ENCODE measurements around the gene PTCH2.
"Not testable (repeated sequence)": the region's sequence is repeated elsewhere in the genome, so short reads cannot be mapped to it uniquely, and the experiment has no call there.

PTCH2 gene

DNA sequence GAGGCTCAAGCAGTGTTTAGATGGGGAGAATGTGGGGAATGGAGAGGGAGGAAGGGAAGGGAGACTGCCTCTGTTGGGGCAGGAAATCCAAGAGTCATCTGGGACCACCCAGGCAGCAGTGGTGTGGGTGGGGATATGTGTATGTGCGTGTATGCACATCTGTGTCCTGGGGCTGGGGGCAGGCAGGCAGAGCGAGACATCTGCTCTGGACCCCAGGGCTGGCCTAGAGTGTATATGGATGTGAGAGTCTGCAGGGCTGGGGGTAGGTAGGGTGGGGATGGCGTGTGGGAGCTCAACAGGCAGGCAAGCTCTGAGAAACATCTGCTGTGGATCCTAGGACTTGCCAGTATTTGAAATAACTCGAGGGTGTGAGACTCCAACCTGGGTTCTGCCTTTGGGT is 3.5 kb downstream of the PTCH2 start:
- peak; percentile 47 for DNase-seq

GRCh38 chr1:44838294-44838693 is 4.8 kb downstream of the PTCH2 start:
- not testable (repeated sequence) for DNase-seq

- DNase-seq, result peak; percentile 83
Observed at GRCh38 chr1:44835738-44836675, 7.0 kb downstream of the PTCH2 start.

DNA sequence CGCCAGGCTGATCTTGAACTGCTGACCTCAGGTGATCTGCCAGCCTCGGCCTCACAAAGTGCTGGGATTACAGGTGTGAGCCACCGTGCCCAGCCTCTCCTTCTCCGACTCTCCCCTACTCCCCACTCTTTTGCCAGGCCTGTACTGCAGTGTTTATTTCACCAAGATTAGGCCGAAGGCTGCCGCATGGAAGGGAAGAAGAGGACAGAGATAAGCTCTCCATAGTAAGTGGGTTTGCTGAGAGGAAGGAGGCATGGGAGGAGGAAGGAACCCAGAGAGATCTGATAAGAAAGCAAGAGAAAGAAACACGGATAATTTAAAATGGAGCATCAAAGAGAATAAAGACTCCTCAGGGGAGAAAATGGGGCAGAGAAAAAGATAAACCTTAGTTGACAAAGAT is 8.7 kb downstream of the PTCH2 start:
- no peak for DNase-seq

- no peak for DNase-seq
Observed at GRCh38 chr1:44832056-44832705, 10.9 kb downstream of the PTCH2 start.

GRCh38 chr1:44831516-44831915 is 11.5 kb downstream of the PTCH2 start:
- peak; percentile 25 for DNase-seq

- no peak for DNase-seq
Observed at GRCh38 chr1:44830900-44831304, 12.2 kb downstream of the PTCH2 start.

- no peak for DNase-seq
Observed at GRCh38 chr1:44829506-44830384, 13.3 kb downstream of the PTCH2 start.

- no peak for DNase-seq
Observed at GRCh38 chr1:44828841-44829440, 14.1 kb downstream of the PTCH2 start.

GRCh38 chr1:44828003-44828651 is 14.9 kb downstream of the PTCH2 start:
- no peak for DNase-seq

- no peak for DNase-seq
Observed at GRCh38 chr1:44827197-44828002, 15.7 kb downstream of the PTCH2 start.

GRCh38 chr1:44826375-44827196 is 16.5 kb downstream of the PTCH2 start:
- no peak for DNase-seq

- DNase-seq, result not testable (repeated sequence)
Observed at GRCh38 chr1:44824392-44824791, 18.7 kb downstream of the PTCH2 start.

GRCh38 chr1:44822981-44823451 is 20.0 kb downstream of the PTCH2 start:
- DNase-seq, result no peak

DNA sequence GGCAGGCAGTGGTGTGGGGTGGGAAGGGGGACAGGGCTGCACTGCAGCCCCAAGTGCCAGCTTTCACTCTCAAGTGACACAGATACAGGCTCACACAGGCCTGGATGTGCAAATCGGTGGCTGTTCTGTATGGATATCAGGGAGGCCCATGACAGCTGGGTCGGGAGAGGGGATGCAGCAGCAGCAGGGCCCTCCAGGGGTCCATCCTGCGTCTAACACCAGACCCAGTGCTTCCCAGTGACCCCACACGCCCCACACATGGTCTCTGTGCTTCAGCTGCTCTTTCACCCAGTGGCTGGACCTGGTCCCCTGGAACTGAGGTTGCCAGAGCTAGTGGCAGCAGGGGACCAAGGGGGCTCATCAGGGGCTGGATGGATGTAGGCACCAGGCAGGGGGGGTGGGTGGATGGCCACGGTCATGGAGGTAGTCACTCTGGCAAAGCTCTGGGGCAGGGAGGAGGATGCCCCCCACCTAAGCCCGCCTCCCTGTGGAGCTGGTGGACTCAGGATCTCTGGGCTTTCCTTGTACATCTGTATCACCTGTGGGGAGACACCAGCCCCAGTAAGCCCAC is 20.8 kb downstream of the PTCH2 start:
- DNase-seq, result no peak

DNA sequence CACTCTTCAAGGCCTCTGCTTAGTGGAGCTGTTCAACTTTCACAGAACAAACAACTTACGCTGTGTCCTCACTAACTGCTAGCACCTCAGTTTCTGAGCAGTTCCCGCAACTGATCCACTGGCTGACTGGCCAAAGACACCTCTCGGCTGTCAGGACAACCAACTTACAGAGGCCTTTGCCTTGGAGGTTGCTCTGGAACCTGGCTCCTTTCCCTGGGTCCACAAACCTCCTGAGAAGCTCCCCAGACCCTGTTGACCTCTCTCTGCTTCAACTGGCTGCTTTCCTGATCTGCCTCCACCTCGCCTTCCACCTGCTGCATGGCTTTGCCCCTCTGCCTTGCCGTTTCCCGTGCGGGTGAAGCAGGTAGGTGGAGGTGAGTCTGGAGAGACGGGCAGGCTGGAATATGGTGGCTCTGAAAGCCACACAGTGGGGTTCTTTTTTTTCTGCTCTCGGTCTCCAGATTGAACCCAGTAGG is 21.8 kb downstream of the PTCH2 start:
- no peak for DNase-seq

DNA sequence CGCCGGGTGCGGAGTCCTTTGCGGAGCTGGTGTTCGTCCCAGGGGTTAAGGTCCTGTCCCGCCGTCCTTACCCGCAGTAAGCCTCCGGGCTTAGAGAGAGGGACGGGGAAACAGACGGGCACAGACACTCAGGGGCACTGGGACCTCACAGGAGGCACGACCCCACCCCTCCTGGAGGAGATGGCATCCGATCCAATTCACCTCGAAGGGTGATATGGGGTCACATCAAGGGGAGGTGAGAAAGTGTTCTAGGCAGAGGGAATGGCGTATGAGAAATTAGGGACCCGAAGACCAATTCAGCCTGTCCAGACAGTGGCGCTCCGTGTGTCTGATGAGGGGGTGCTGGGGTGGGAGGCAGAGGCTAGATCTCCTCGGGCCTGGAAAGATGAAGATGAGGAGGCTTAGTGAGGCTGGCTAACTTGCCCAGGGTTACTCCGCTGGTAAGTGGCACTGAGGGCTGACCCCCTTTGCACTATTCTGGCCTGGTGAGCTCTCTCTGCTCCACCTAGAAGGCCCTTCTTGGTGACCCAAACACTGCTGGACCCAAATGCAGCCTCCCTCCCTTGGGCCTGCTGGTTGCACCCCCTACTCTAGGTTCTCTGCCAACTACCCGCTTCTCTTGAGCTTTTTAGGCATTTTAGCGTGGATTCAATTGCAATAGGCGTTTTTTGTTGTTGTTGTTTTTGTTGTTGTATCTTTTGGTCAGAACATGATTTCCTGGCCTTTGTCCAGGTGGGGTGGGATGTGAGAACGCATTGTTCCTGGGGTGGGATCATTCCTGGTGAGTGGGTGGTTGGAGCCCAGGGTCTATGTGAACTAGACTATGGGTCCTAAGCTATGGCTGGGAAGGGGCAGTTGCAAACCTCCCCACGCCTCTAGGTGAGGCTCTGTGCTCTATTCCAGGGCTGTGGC is 22.5 kb downstream of the PTCH2 start:
- no peak for DNase-seq

DNA sequence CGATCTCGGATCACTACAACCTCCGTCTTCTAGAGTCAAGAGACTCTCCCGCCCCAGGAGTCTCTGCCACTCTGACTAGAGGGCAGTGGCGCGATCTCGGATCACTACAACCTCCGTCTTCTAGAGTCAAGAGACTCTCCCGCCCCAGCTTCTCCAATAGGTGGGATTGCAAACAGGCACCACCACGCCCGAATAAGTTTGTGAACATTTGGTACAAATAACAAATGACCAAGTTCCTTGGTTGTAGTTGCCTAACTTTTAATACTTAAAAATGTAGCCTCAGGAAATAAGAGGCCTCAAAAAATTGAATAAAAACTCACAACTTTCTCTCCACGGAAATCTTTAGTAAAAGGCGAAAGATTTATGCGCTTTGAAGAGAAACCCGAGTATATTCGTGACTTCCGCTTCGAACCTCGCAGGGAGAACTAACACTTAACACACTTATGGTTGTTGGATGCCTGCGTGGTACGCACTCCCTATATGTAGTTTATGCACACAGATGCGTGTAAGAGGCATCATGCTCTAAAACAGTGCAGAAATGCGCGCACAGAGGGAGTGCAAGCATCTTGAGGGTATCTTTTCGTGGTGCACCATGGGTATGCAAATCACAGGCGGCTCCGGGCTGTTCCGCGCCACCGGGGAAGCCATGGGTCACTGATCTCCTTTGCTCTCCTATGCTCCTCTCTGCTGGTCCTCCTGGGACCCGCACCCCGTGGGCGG is 23.3 kb downstream of the PTCH2 start:
- peak; percentile 82 for DNase-seq

Measured in NCI-H2171 treated with DMSO at 0.1 percent for 48 hours (cell line).